HG02678 (cell line): Measurements from ENCODE around the gene PSME4.
"Not testable (repeated sequence)": the region's sequence is repeated elsewhere in the genome, so short reads cannot be mapped to it uniquely, and the experiment has no call there.

Experiments
- ATAC-seq: cut with Tn5 transposase; IDR thresholded peaks from one replicate; pipeline ENCODE4 v1.9.1; 2021; ENCODE audit warnings: mild to moderate bottlenecking, moderate library complexity; ENCODE audit not compliant: unreplicated experiment

PSME4 gene

DNA sequence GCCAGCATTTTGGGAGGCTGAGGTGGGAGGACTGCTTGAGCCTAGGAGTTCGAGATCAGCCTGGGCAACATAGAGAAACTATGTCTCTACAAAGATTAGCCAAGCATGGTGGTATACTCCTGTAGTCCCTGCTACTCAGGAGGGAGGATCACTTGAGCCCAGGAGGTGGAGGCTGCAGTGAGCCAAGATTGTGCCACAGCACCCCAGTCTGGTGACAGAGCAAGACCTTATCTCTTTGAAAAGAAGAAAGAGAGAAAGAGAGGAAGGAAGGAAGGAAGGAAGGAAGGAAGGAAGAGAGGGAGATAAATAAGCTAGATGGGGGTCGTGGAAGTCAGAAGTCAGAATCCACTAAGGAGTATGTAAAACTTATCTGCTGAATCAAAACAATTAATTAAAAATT lies 127.2 kb downstream of the PSME4 start:
- no peak for ATAC-seq

DNA sequence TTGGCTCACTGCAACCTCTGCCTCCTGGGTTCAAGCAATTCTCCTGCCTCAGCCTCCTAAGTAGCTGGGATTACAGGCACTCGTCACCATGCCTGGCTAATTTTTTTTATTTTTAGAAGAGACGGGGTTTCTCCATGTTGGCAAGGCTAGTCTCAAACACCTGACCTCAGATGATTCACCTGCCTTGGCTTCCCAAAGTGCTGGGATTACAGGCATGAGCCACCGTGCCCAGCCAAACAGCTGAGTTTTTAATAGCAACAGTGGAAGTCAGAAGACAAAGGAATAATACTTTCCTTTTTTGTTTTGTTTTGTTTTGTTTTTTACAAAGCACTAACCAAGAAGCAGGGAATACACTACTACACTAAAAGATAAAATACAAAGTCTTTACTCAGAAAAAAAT lies 127.9 kb downstream of the PSME4 start:
- ATAC-seq: no peak

- not testable (repeated sequence) for ATAC-seq
These were observed 129.1 kb downstream of the PSME4 start for GRCh38 chr2:53841651-53842050.

DNA sequence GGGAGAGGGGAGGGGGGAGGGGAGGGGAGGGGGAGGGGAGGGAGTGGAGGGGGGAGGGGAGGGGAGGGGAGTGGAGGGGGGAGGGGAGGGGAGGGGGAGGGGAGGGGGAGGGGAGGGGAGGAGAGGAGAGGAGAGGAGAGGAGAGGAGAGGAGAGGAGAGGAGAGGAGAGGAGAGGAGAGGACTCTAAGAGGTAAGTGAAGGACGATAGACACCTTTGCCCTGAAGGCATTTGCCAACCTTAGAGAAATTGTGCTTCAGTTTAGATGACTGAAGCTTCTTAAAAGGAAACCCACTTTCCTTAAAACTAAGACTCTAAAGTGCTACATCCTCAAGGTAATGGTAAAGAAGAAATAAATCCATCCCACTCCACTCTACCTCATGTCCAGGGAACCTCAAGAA lies 130.2 kb downstream of the PSME4 start:
- no peak for ATAC-seq

DNA sequence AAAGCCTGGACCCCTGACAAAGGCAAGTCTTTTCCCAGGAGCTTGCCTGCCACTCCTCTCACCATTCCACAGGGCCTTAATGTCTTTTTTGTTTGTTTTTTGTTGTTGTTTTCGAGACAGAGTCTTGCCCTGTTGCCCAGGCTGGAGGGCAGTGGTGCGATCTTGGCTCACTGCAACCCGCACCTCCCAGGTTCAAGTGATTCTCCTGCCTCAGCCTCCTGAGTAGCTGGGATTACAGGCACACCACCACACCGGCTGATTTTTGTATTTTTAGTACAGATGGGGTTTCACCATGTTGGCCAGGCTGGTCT lies 140.9 kb downstream of the PSME4 start:
- not testable (repeated sequence) for ATAC-seq

DNA sequence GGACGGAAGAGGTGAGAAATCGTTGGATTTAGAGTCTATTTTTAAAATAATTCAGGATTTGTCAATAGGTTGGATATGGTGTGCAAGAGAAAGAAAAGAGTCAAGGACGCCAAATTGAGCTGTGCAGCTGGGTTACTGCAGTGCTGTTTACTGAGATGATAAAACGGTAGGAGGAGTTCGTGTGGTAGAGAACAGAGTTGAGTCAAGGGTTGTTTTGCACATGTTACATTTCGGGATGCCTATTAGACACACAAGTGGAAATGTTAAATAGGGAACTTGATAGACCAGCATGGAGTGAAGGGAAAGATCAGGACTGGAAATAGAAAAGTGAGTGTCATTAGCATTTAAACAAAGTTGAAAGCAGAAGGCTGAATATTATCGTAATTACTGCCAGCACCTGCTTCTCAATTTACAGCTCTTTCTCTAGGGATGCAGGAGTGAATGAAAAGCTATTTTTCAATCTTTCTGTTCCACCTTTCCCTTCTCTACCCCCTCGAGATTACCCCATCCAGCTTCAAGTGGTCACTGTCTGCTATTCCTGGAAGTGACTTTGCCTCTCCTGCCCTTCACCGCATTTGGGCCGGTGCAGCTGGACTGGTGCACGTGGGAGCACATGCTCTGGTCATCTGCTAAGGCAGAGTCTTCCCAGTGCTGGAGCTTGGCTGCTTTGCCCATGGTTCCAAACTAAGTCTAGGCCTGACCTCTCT lies 141.4 kb downstream of the PSME4 start:
- no peak for ATAC-seq

DNA sequence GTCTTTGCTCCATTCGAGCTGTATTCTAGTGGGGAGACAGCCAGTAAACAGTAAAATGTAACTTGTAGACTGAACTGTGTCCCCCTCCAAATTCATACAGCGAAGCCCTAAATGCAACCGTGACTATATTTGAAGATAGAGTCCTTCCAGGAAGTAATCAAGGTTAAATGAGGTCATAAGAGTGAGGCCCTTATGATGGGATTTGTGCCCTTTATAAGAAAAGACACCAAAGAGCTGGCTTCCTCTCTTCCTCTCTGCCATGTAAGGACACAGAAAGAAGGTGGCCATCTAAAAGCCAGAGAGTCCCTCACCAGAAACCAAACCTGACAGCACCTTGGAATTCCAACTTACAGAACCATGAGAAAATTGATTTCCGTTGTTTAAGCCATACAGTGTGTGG lies 142.5 kb downstream of the PSME4 start:
- no peak for ATAC-seq

DNA sequence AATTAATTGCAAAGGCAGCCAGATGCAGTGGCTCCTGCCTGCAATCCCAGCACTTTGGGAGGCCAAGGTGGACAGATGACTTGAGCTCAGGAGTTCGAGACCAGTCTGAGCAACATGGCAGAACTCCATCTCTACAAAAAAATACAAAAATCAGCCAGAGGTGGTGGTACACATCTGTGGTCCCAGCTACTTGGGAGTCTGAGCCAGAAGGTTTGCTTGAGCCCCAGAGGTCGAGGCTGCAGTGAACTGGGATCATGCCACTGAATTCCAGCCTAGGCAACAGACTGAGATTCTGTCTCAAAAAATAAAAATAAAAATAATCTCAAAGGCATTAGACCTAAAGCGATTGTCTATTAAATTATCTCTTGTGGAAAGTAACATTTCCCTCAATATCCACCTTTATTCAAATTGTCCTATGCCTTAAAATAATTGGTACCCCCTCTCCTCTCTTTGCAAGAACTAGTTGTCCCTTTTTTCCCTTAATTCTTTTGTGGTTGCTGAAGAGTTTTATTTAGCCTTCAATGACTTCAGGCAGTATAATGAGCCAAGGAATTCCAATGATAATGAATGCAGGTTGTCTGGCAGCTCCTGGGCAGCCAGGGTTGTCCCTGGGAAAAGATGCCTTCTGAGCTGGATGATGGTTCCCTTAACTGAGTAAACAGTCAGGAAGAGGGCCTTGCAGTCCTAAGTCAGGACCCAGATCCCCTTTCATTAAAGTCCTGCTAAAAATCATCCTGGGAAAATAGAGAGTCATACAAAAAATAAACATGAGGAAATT lies 143.2 kb downstream of the PSME4 start:
- ATAC-seq: no peak

- no peak for ATAC-seq
These were observed 144.0 kb downstream of the PSME4 start for GRCh38 chr2:53826587-53827397.

GRCh38 chr2:53826030-53826410 lies 144.8 kb downstream of the PSME4 start:
- ATAC-seq: no peak

- ATAC-seq: not testable (repeated sequence)
These were observed 147.2 kb downstream of the PSME4 start for GRCh38 chr2:53823639-53824038.

DNA sequence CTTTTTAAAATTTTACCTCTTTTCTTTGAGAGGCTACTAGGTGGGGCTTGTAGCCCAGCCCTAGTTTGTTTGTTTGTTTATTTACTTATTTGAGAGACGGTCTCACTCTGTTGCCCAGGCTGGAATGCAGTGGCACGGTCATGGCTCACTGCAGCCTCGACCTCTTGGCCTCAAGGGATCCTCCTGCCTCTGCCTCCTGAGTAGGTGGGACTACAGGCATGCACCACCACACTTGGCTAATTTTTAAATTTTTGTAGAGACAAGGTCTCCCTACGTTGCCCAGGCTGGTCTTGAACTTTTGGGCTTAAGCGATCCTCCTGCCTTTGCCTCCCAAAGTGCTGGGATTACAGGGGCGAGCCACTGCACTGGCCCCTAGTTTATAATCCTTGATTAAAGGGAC lies 149.0 kb downstream of the PSME4 start:
- no peak for ATAC-seq

DNA sequence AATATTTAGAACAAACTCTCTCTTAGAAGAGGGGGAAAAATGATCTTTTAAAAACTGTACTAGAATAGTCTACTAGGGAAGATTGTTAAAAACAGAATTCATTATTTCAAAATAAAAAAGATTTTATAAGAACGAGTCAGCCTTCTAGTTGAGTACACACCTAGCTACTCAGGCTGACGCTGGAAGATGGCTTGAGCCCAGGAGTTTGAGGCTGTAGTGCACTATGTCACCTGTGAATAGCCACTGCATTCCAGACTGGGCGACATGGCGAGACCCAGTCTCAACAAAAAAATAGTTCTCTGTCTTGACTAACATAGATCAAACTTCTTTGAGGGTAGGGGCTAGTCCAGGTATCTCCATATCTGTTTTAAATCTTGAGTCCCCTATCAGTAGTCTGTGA lies 150.1 kb downstream of the PSME4 start:
- ATAC-seq: no peak

DNA sequence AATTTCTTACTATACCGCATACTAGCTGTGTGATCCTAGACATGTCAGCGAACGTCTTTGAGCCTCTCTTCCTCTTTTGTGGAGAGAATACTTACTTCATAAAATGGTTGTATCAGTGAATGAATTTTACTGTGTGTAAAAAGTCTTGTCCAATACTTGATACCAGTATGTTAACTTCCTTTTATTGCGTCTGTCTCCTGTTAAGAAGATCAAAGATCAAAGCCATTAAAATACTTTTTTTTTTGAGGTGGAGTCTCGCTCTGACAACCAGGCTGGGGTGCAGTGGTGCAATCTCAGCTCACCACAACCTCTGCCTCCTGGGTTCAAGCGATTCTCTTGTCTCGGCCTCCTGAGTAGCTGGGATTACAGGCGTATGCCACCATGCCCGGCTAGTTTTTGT lies 150.7 kb downstream of the PSME4 start:
- ATAC-seq: no peak

DNA sequence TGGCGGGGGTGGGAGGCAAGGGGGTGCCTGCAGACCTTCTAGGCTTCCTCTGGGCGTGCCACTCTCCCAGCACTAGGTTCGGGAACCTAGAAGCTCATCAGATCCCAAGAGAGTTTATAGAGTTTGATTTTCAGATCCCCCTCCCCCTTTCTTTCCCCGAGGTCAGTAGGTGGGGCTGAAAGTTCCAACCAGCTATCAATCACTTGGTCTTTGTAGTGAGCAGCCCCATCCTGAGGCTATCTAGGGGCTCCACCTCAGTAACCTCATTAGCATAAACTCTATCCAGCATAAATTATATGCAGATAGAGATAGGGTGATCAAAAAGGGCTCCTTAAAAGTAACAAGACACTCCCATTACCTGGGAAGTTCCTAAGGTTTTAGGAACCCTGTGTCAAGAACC lies 151.2 kb downstream of the PSME4 start:
- no peak for ATAC-seq

DNA sequence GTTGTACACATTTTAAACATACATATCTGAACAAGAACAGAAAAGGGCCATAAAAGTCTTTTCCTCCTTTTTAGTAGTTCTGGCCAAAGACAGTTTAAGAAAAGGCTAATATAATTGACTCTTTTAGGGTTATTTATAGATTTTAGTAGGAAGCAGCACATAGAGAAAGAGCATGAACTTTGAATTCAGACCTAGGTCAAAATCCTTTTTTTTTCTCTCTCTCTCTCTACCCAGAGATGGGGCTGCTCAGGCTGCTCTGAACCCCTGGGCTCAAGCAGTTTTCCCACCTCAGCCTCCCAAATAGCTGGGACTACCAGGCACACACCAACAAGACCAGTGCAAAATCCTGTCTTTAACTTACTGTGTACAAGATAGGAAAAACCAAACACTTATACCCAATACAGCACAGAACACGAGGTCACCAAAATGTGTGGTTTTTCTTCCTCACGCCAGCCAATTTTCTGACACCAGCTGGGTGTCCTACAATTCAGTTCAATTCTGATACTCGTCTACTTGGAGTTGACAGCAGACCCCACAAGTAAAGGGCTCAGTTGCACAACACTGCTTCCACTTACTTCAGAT lies 151.8 kb downstream of the PSME4 start:
- ATAC-seq: no peak
